Tongue (tissue), 2 donors: ENCODE results near the gene PCDHA13. TPM values are rescaled to one million over a fixed set of nuclear protein-coding genes. Genes with fewer than 3 reads are reported as not detected.
"Not testable (repeated sequence)": the region's sequence is repeated elsewhere in the genome, so short reads cannot be mapped to it uniquely, and the experiment has no call there.

Source experiments
- DNase-seq: peaks from one replicate; pipeline ENCODE4 v3.0.0-alpha.2; 2015
- total RNA-seq: library from RNA; depleted of rRNA; stranded (reverse); fragments of >200 nt; gene quantifications from one replicate; pipeline ENCODE4 v1.2.3, GENCODE V29; 2014

PCDHA13 gene
- total RNA-seq, 1 donor from 2014 or later: 0.31 TPM

- no peak for DNase-seq
Observed at GRCh38 chr5:140870221-140871201, 11.4 kb upstream of the PCDHA13 start.

DNA sequence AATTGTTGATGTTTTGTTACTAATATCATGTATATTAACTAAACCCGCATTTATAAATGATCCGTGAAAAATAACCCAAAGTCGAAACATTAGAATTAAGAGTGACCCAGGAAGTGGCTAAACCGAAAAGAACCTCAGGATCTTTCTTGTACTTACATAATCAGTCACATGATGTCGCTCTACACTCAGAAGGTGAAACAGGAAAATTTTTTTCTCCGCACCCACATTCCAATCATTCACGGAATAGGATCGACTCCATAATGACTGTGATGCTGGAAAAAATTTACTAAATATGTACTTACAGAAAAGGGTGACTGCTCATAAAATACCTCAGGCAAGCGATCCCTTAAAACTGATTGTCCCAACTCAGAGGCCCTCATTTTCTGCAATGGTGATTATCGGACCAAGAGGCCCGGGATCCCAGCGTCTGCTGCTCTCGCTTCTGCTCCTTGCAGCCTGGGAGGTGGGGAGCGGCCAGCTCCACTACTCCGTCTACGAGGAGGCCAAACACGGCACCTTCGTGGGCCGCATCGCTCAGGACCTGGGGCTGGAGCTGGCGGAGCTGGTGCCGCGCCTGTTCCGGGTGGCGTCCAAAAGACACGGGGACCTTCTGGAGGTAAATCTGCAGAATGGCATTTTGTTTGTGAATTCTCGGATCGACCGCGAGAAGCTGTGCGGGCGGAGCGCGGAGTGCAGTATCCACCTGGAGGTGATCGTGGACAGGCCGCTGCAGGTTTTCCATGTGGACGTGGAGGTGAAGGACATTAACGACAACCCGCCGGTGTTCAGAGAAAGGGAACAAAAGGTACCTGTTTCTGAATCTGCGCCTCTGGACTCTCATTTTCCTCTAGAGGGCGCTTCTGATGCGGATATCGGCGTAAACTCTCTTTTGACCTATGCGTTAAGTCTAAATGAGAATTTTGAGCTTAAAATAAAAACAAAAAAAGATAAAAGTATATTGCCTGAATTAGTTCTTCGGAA lies 6.5 kb upstream of the PCDHA13 start, which contains the start of gene PCDHA12:
Gene PCDHA12 (plus strand): TSS at position 224 of the 981 bp plus-strand sequence. CDS start 165 bp downstream, at position 389.
- no peak for DNase-seq

DNA sequence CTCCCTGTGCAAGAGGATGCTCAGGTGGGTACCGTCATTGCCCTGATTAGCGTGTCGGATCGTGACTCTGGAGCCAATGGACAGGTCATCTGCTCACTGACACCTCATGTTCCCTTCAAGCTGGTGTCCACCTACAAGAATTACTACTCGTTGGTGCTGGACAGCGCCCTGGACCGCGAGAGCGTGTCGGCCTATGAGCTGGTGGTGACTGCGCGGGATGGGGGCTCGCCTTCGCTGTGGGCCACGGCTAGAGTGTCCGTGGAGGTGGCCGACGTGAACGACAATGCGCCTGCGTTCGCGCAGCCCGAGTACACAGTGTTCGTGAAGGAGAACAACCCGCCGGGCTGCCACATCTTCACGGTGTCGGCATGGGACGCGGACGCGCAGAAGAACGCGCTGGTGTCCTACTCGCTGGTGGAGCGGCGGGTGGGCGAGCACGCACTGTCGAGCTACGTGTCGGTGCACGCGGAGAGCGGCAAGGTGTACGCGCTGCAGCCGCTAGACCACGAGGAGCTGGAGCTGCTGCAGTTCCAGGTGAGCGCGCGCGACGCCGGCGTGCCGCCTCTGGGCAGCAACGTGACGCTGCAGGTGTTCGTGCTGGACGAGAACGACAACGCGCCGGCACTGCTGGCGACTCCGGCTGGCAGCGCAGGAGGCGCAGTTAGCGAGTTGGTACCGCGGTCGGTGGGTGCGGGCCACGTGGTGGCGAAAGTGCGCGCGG lies 5.2 kb upstream of the PCDHA13 start:
- not testable (repeated sequence) for DNase-seq

- no peak for DNase-seq
Observed at GRCh38 chr5:140877262-140877581, 4.7 kb upstream of the PCDHA13 start.

DNA sequence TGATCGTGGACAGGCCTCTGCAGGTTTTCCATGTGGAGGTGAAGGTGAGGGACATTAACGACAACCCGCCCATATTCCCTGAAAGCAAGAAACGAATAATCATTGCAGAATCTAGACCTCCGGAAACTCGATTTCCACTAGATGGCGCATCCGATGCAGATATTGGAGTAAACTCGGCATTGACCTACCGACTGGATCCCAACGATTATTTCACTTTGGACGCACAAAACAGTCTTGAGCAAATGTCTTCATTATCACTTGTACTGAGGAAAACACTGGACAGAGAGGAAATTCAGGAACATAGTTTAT lies 621 bp downstream of the PCDHA13 start:
- no peak for DNase-seq

- DNase-seq: no peak
Observed at GRCh38 chr5:140883373-140883772, 1.4 kb downstream of the PCDHA13 start.

DNA sequence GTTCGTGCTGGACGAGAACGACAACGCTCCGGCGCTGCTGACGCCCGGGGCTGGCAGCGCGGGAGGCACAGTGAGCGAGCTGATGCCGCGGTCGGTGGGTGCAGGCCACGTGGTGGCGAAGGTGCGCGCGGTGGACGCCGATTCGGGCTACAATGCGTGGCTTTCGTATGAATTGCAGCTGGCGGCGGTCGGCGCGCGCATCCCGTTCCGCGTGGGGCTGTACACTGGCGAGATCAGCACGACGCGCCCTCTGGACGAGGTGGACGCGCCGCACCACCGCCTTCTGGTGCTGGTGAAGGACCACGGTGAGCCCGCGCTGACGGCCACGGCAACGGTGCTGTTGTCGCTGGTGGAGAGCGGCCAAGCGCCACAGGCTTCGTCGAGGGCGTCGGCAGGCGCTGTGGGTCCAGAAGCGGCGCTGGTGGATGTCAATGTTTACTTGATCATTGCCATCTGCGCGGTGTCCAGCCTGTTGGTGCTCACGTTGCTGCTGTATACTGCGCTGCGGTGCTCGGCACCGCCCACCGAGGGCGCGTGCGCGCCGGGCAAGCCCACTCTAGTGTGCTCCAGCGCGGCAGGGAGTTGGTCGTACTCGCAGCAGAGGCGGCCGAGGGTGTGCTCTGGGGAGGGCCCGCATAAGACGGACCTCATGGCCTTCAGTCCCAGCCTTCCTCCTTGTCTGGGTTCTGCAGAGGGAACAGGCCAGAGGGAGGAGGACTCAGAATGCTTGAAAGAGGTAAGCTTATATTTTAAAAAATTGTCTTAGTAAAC lies 2.2 kb downstream of the PCDHA13 start:
- no peak for DNase-seq

DNA sequence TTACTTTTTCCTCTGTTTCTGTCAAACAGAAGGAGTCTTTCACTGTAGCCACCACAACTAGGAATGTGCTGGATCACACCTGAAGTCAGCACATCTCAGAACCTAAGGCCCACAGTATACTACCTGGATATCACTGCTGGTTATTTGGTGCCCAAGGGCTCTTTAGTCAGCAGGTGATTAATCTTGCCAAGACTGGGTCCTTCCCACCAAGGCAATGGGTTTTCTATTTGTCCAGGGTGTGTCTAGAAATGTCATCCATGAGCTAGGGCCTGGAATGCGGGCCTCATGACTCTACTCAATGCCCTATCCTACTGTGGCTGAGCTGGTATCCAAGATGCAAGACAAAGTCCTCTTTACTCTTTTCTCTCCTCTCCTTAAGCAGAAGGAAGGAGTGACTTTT lies 34.4 kb downstream of the PCDHA13 start:
- DNase-seq: no peak

DNA sequence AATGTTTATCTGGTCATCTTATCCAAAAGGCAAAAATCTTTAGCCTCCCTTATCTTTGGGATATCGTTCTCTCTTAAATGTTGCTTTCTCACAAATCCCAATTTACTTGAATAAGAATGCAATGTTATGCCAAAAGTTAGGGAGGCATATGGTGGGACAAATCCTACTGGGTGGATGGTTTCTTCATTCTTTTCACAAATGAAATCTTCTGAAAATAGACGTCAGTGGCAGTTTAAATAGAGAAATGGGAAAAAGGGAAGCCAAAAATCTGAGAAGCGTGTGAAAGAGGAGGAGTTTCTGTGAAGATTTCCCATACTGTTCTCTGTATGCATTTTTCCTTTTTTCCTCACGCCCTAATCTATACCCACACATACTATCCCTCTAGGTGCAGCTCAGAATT lies 41.7 kb downstream of the PCDHA13 start:
- DNase-seq: no peak

- DNase-seq: peak; percentile 0
Observed at GRCh38 chr5:140925806-140926442, 44.0 kb downstream of the PCDHA13 start, which contains the start of gene PCDHAC1. TSS of gene PCDHAC1 (plus strand) at chr5:140926299. CDS start at chr5:140926893, 594 bp downstream.

DNA sequence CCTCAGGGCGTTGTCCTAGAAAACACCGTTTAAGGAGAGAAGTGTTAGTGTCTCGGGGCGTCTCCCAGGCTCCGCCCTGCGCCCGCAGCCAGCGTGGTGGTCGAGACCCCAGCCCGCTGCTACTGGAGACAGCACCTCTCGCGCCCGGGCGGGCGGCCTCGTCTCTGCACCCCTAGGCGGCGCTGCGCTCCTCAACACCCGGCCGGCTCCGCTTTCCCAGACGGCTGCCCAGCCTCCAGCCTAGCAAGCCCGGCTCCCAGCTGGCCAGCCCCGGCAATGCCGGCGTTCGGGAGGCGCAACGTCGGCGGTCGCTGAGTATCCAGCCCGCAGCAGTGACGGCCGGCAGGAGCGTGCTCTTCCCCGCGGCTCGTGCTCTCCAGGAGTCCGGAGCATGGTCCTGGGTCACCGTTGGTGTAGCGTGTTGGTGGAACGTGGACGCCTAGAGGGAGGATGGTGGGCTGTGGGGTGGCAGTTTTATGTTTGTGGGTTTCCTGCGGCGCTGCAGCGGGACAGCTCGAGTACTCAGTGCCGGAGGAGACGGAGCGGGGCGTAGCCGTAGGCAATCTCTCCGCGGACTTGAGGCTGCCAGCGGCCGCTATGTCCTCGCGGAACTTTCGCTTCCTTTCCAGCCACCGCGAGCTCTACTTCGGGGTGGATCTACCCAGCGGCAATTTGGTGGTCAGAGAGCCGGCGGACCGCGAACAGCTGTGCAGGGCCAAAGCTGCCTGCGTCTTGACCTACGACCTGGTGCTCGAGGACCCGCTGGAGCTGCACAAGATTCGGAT lies 44.7 kb downstream of the PCDHA13 start:
- peak; percentile 86 for DNase-seq

DNA sequence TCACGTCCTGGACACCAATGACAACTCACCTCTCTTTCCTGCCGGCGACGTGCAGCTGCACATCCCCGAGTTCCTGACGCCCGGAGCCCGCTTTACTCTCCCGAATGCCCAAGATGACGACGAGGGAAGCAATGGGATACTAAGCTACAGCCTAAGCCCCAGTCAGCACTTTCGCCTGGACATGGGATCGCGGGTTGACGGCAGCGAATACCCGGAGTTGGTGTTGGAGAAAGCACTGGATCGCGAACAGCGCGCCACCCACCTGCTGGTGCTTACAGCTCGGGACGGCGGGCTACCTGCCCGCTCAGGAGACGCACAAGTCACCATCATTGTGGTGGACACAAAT lies 45.3 kb downstream of the PCDHA13 start:
- DNase-seq: peak; percentile 1

Other genes with a start within 250 kb of the PCDHA13 start
- gene CD14, start 248.9 kb upstream of the PCDHA13 start, total RNA-seq: 15.7 TPM
- gene TMCO6, start 242.7 kb upstream of the PCDHA13 start, total RNA-seq: 17.8 TPM
- 27.7 TPM for gene NDUFA2, start 234.5 kb upstream of the PCDHA13 start, total RNA-seq
- 93.7 TPM for gene IK, start 234.3 kb upstream of the PCDHA13 start, total RNA-seq
- 16.9 TPM for gene WDR55, start 217.2 kb upstream of the PCDHA13 start, total RNA-seq
- gene DND1, start 208.5 kb upstream of the PCDHA13 start, total RNA-seq: not detected
- 42.1 TPM for gene HARS1, start 190.8 kb upstream of the PCDHA13 start, total RNA-seq
- gene HARS2, start 190.7 kb upstream of the PCDHA13 start, total RNA-seq: 24.8 TPM
- 27.5 TPM for gene ZMAT2, start 181.7 kb upstream of the PCDHA13 start, total RNA-seq
- not detected for gene PCDHA1, start 96.0 kb upstream of the PCDHA13 start, total RNA-seq
- 0.72 TPM for gene PCDHA2, start 87.3 kb upstream of the PCDHA13 start, total RNA-seq
- gene PCDHA3, start 81.1 kb upstream of the PCDHA13 start, total RNA-seq: 0.10 TPM
- gene PCDHA4, start 75.1 kb upstream of the PCDHA13 start, total RNA-seq: 1.4 TPM
- 0.41 TPM for gene PCDHA5, start 60.5 kb upstream of the PCDHA13 start, total RNA-seq
- gene PCDHA6, start 54.2 kb upstream of the PCDHA13 start, total RNA-seq: 0.82 TPM
- gene PCDHA7, start 47.9 kb upstream of the PCDHA13 start, total RNA-seq: 0.21 TPM
- gene PCDHA8, start 40.9 kb upstream of the PCDHA13 start, total RNA-seq: not detected
- gene PCDHA9, start 33.7 kb upstream of the PCDHA13 start, total RNA-seq: 0.10 TPM
- 0.21 TPM for gene PCDHA10, start 26.2 kb upstream of the PCDHA13 start, total RNA-seq
- gene PCDHA11, start 13.2 kb upstream of the PCDHA13 start, total RNA-seq: 0.51 TPM
- gene PCDHA12, start 6.8 kb upstream of the PCDHA13 start, total RNA-seq: 0.10 TPM
- gene PCDHAC1, start 44.2 kb downstream of the PCDHA13 start, total RNA-seq: 0.41 TPM
- gene PCDHAC2, start 84.4 kb downstream of the PCDHA13 start, total RNA-seq: 4.6 TPM
- not detected for gene PCDHB1, start 169.2 kb downstream of the PCDHA13 start, total RNA-seq
- gene PCDHB2, start 212.5 kb downstream of the PCDHA13 start, total RNA-seq: 4.4 TPM
- 3.7 TPM for gene PCDHB3, start 218.3 kb downstream of the PCDHA13 start, total RNA-seq
- 4.0 TPM for gene PCDHB4, start 239.7 kb downstream of the PCDHA13 start, total RNA-seq